GM12878 (cell line): ENCODE data around the gene POMT2. TPM values are rescaled to one million over a fixed set of nuclear protein-coding genes. Genes with fewer than 3 reads are reported as not detected.

ENCODE experiments used
- ATAC-seq: fragments of 200-7000 bp; cut with Tn5 transposase; 3 replicates; pipeline ENCODE4 v1.9.1; 2020; ENCODE audit warnings: mild to moderate bottlenecking, moderate library complexity
- BruUV-seq: library from RNA; stranded (reverse); fragments of 400-500 nt; replicated peaks from 2 replicates; lab custom pipeline; 2021; lab: Mats Ljungman, UMichigan
- CTCF ChIA-PET: fragments of 300-600 bp; sonication (Branson Sonifier 250); formaldehyde crosslinking; extraction: SDS; loops from one replicate; lab custom pipeline; 2021; ENCODE audit warnings: inconsistent platforms; lab: Yijun Ruan, JAX
- POLR2A ChIA-PET: fragments of 350-600 bp; formaldehyde crosslinking; extraction: SDS; loops from one replicate; lab custom pipeline; 2021; ENCODE audit warnings: inconsistent platforms; lab: Charles Lee
- RAD21 ChIA-PET: fragments of 300-600 bp; sonication (Branson Sonifier 250); formaldehyde crosslinking; loops from one replicate; lab custom pipeline; 2023; ENCODE audit warnings: antibody characterized with exemption; ENCODE audit not compliant: unreplicated experiment; lab: Charles Lee
- SMC1A ChIA-PET: fragments of 300-600 bp; sonication (Branson Sonifier 250); formaldehyde crosslinking; loops from one replicate; lab custom pipeline; 2023; ENCODE audit not compliant: unreplicated experiment, uncharacterized antibody; lab: Charles Lee
- DNase-seq: peaks from one replicate; pipeline ENCODE4 v3.0.0-alpha.2; 2011; ENCODE audit warnings: low read depth, low spot score
- FAIRE-seq: peaks from 3 replicates; lab custom pipeline; 2011; peaks lifted over from hg19 to GRCh38; lab: Jason Lieb, UNC
- H2AFZ ChIP-seq: 2 replicates; pipeline ENCODE4 v1.6.0; 2011; ENCODE audit warnings: low read depth, low read length, control low read depth; ENCODE audit not compliant: control insufficient read depth
- H3K27ac ChIP-seq: 2 replicates; pipeline ENCODE4 v1.5.1; 2011; ENCODE audit warnings: control low read depth; ENCODE audit not compliant: control insufficient read depth, insufficient read depth
- H3K27me3 ChIP-seq, 2 experiments: replicated peaks in 1 of 2; 2 replicates each; pipeline versions ENCODE4 v1.6.0 to v1.6.1; 2011; ENCODE audit warnings: low read length in 1 of 2; ENCODE audit not compliant: control insufficient read depth in 2 of 2, insufficient read depth in 2 of 2
- H3K36me3 ChIP-seq, 2 experiments: 2 replicates each; pipeline ENCODE4 v1.5.1; 2011; ENCODE audit warnings: low read length in 1 of 2; ENCODE audit not compliant: control insufficient read depth in 2 of 2, insufficient read depth in 2 of 2
- H3K4me1 ChIP-seq: 2 replicates; pipeline ENCODE4 v1.6.1; 2011; ENCODE audit warnings: mild to moderate bottlenecking, low read length, moderate library complexity, mixed read lengths; ENCODE audit not compliant: control insufficient read depth, insufficient read depth
- H3K4me2 ChIP-seq: 2 replicates; pipeline ENCODE4 v1.6.0; 2011; ENCODE audit warnings: control low read depth; ENCODE audit not compliant: control insufficient read depth, insufficient read depth
- H3K4me3 ChIP-seq: fragments of 200-600 bp; sonication (generic); 2 replicates; pipeline ENCODE4 v1.5.1; 2016
- H3K79me2 ChIP-seq: 2 replicates; pipeline ENCODE4 v1.6.0; 2011; ENCODE audit warnings: low read length; ENCODE audit not compliant: control insufficient read depth, insufficient read depth
- H3K9ac ChIP-seq: 2 replicates; pipeline ENCODE4 v1.8.0; 2011; ENCODE audit warnings: low read length, control low read depth, mixed read lengths; ENCODE audit not compliant: control insufficient read depth, insufficient read depth
- H3K9me3 ChIP-seq: replicated peaks from 3 replicates; pipeline ENCODE4 v1.5.1; 2011; ENCODE audit warnings: mild to moderate bottlenecking, low read length; ENCODE audit not compliant: control insufficient read depth, insufficient read depth
- H4K20me1 ChIP-seq: 2 replicates; pipeline ENCODE4 v1.6.0; 2011; ENCODE audit not compliant: control insufficient read depth, insufficient read depth
- CHD4 ChIP-seq: fragments of 200-600 bp; sonication (generic); IDR thresholded peaks from 2 replicates; pipeline ENCODE4 v1.6.1; 2016; ENCODE audit warnings: mild to moderate bottlenecking
- POLR2AphosphoS2 ChIP-seq: IDR thresholded peaks from 2 replicates; pipeline ENCODE4 v1.6.1; 2011; ENCODE audit warnings: low read depth, mild to moderate bottlenecking, low read length, improper control_type of control experiment, moderate library complexity
- POLR2AphosphoS5 ChIP-seq: IDR thresholded peaks from 2 replicates; pipeline ENCODE4 v1.6.1; 2011; ENCODE audit warnings: mild to moderate bottlenecking, low read length, inconsistent platforms
- RCOR1 ChIP-seq: conservative IDR thresholded peaks from 2 replicates; pipeline ENCODE4 v1.6.1; 2012; ENCODE audit warnings: low read depth, low read length, improper control_type of control experiment
- SIX5 ChIP-seq: IDR thresholded peaks from 2 replicates; pipeline ENCODE4 v1.6.1; 2011; ENCODE audit warnings: mild to moderate bottlenecking, low read depth, low read length, moderate library complexity; ENCODE audit not compliant: severe bottlenecking
- SKIL ChIP-seq: fragments of 450-650 bp; IDR thresholded peaks from 2 replicates; pipeline ENCODE4 v1.6.1; 2017; ENCODE audit warnings: mild to moderate bottlenecking, low read depth, inconsistent platforms; ENCODE audit not compliant: poor library complexity, severe bottlenecking
- SP1 ChIP-seq: IDR thresholded peaks from one replicate; pipeline ENCODE4 v1.6.1; 2011; ENCODE audit warnings: low read depth, low read length
- ZNF207 ChIP-seq: fragments of 450-650 bp; IDR thresholded peaks from 2 replicates; pipeline ENCODE4 v1.6.1; 2014; ENCODE audit warnings: antibody characterized with exemption, mild to moderate bottlenecking, borderline replicate concordance
- ZNF384 ChIP-seq: IDR thresholded peaks from 2 replicates; pipeline ENCODE4 v1.6.1; 2012; ENCODE audit warnings: low read depth, mild to moderate bottlenecking, low read length, improper control_type of control experiment, borderline replicate concordance
- WGBS: methylation state at CpG from one replicate; pipeline ENCODE4 v1.1.6; 2016; ENCODE audit warnings: low lambda C conversion rate; ENCODE audit not compliant: insufficient replicate concordance, insufficient coverage; ENCODE audit errors: missing lambda C conversion rate; 5-methylcytosine and 5-hydroxymethylcytosine counted together
- in situ Hi-C: fragments of 300-500 bp; cut with MboI; formaldehyde crosslinking; loops from 9 replicates; pipeline ENCODE4 v1.14.3; 2018; ENCODE audit warnings: mixed read lengths
- intact Hi-C: fragments of 100-400 bp; cut with micrococcal nuclease; formaldehyde crosslinking; loops from one replicate; pipeline ENCODE4 v1.14.2; 2022; ENCODE audit not compliant: unreplicated experiment
- polyA plus RNA-seq, 11 experiments: library from polyadenylated mRNA; depleted of rRNA in 4 of 11; unstranded in 6 of 11; stranded (reverse) in 5 of 11; fragments of >200 nt; fragmentation: Nextera tagmentation in 4 of 11; fragmentation: Illumina TruSeq in 1 of 11; extraction: Ambion mirVana in 4 of 11; extraction: Trizol in 1 of 11; gene quantifications; 1 replicate in 1 of 11; 2 replicates in 10 of 11; pipeline versions ENCODE4 v1.2.1 to v1.2.3, GENCODE V29; 2011 to 2016; ENCODE audit warnings: inconsistent platforms in 2 of 11, missing spikeins in 2 of 11, low read depth in 1 of 11
- total RNA-seq, 4 experiments: library from RNA; depleted of rRNA in 3 of 4; stranded (reverse); fragments of >200 nt in 3 of 4; fragmentation: Illumina TruSeq in 1 of 4; extraction: Trizol in 1 of 4; gene quantifications; 2 replicates each; pipeline versions ENCODE4 v1.2.1 to v1.2.3, GENCODE V29; 2013 to 2021
- TF ChIP-seq, protein P1 (sequence below): fragments of 450-650 bp; IDR thresholded peaks from 2 replicates; pipeline ENCODE4 v1.6.1; 2017; ENCODE audit warnings: antibody characterized with exemption, mild to moderate bottlenecking, moderate library complexity
- TF ChIP-seq, protein P2 (sequence below): fragments of 450-650 bp; IDR thresholded peaks from 2 replicates; pipeline ENCODE4 v1.6.1; 2016; ENCODE audit warnings: mild to moderate bottlenecking

Gene POMT2
- total and polyA plus RNA-seq, 10 of the 15 experiments (the other 5 are each of a cell fraction or from before 2014, with no cell fraction given): 0.23 to 13.9 (median 6.5) TPM

DNA sequence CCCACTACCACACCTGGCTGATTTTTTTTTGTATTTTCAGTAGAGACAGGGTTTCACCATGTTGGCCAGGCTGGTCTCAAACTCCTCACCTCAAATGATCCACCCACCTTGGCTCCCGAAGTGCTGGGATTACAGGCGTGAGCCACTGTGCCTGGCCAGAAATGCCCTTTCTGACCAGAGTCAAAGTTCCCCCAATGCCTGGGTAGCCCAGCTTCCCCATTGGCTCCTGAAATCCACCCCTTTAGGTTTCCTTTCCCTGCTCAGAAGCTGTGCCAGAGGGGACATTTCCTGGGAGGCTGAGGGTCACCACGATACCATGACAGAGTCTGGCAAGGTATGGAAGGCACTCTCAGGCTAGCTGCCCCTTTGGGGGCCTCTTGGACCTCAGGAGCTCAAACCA is 3.6 kb upstream of the POMT2 start:
- POLR2A ChIA-PET: interaction anchor here (0.6 kb wide), 1 partner anchor 231 kb away, joined by 4 read pairs; no protein-coding TSS in a partner anchor
- intact Hi-C loops: loop anchor here (5.0 kb wide), 1 partner anchor 218 kb away; no protein-coding TSS in a partner anchor

More for the DNA sequence above, 3.6 kb upstream of the POMT2 start:
- peaks cover 5% of the 10 kb centered on the region; the same call in 1 of the 2 replicates for H3K79me2 ChIP-seq
- H3K4me2 ChIP-seq: no peak overlapping the region
- CTCF ChIA-PET: interaction anchor here (0.7 to 1.7 kb wide), 4 partner anchors 10 to 136 kb away, joined by 3 to 4 read pairs (median 3); no protein-coding TSS in a partner anchor
- in situ Hi-C loops: no loop called here
- H3K27me3 ChIP-seq: no peaks in the 10 kb centered on the region
- no peak overlapping the region for H3K4me3 ChIP-seq
- WGBS: 89% methylated on average over 3 of the region's 3 CpGs
- SMC1A ChIA-PET: interaction anchor here (0.7 kb wide), 1 partner anchor 25 kb away, joined by 3 read pairs; no protein-coding TSS in a partner anchor
- DNase-seq (no peak), FAIRE-seq (no peak), ATAC-seq (no peak)
- no peaks in the 10 kb centered on the region for H4K20me1 ChIP-seq
- H2AFZ ChIP-seq: no peak overlapping the region
- no peaks in the 10 kb centered on the region for H3K36me3 ChIP-seq
- H3K9me3 ChIP-seq: no peaks in the 10 kb centered on the region
- no peak overlapping the region for H3K9ac ChIP-seq
- TF ChIP-seq CHD4 (no peak), POLR2AphosphoS2 (no peak), SKIL (no peak), POLR2AphosphoS5 (no peak), RCOR1 (no peak), ZNF207 (no peak), SIX5 (no peak), ZNF384 (no peak), SP1 (no peak)
- TF ChIP-seq, protein P1, sequence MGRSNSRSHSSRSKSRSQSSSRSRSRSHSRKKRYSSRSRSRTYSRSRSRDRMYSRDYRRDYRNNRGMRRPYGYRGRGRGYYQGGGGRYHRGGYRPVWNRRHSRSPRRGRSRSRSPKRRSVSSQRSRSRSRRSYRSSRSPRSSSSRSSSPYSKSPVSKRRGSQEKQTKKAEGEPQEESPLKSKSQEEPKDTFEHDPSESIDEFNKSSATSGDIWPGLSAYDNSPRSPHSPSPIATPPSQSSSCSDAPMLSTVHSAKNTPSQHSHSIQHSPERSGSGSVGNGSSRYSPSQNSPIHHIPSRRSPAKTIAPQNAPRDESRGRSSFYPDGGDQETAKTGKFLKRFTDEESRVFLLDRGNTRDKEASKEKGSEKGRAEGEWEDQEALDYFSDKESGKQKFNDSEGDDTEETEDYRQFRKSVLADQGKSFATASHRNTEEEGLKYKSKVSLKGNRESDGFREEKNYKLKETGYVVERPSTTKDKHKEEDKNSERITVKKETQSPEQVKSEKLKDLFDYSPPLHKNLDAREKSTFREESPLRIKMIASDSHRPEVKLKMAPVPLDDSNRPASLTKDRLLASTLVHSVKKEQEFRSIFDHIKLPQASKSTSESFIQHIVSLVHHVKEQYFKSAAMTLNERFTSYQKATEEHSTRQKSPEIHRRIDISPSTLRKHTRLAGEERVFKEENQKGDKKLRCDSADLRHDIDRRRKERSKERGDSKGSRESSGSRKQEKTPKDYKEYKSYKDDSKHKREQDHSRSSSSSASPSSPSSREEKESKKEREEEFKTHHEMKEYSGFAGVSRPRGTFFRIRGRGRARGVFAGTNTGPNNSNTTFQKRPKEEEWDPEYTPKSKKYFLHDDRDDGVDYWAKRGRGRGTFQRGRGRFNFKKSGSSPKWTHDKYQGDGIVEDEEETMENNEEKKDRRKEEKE: no peak
- TF ChIP-seq, protein P2, sequence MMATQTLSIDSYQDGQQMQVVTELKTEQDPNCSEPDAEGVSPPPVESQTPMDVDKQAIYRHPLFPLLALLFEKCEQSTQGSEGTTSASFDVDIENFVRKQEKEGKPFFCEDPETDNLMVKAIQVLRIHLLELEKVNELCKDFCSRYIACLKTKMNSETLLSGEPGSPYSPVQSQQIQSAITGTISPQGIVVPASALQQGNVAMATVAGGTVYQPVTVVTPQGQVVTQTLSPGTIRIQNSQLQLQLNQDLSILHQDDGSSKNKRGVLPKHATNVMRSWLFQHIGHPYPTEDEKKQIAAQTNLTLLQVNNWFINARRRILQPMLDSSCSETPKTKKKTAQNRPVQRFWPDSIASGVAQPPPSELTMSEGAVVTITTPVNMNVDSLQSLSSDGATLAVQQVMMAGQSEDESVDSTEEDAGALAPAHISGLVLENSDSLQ: no peak
- no peak overlapping the region for H3K27ac ChIP-seq
- RAD21 ChIA-PET: interaction anchor here (1.2 kb wide), 1 partner anchor 8 kb away, joined by 4 read pairs; no protein-coding TSS in a partner anchor
- BruUV-seq: no TSS peak
- H3K4me1 ChIP-seq: peaks cover 4% of the 10 kb centered on the region; the same call in 1 of the 2 replicates
